ENCODE data around the gene RNASE7. TPM values are rescaled to one million over a fixed set of nuclear protein-coding genes. Genes with fewer than 3 reads are reported as not detected.

RNASE7 gene
- total RNA-seq, 4 donors from 2014 or later: not detected

- WGBS, 2 donors: 73 to 76% methylated on average over 5 of the region's 5 CpGs
These were observed 13.4 kb downstream of the RNASE7 start for GRCh38 chr14:21055432-21056117.

GRCh38 chr14:21056520-21057163 is 14.5 kb downstream of the RNASE7 start:
- Histone ChIP-seq H3K27ac (no peak overlapping the region), H3K4me1 (no peaks in the 10 kb centered on the region), H3K36me3 (no peaks in the 10 kb centered on the region), H3K9me3 (no peaks in the 10 kb centered on the region), H3K27me3 (no peaks in the 10 kb centered on the region), H3K4me3 (replicated peaks in 1 of 3) (no peak overlapping the region)
- TF ChIP-seq CTCF (IDR thresholded peaks at IDR 0.05) (no peak), POLR2A (IDR thresholded peaks at IDR 0.05) (no peak)
- intact Hi-C loops (cut with DNase I): no loop called here
- 75 to 76% methylated on average over 10 of the region's 10 CpGs for WGBS, 2 donors
- no peak for DNase-seq

More at GRCh38 chr14:21055432-21056117, 13.4 kb downstream of the RNASE7 start:
- Histone ChIP-seq H3K9me3 (no peaks in the 10 kb centered on the region), H3K27me3 (no peaks in the 10 kb centered on the region), H3K36me3 (no peaks in the 10 kb centered on the region), H3K4me1 (no peaks in the 10 kb centered on the region), H3K27ac (no peak overlapping the region), H3K4me3 (replicated peaks in 1 of 3) (no peak overlapping the region)
- TF ChIP-seq POLR2A (IDR thresholded peaks at IDR 0.05) (no peak), CTCF (IDR thresholded peaks at IDR 0.05) (no peak)
- DNase-seq: no peak
- intact Hi-C loops (cut with DNase I): no loop called here

GRCh38 chr14:21057803-21058675 is 15.9 kb downstream of the RNASE7 start, which contains the start of gene RNASE8:
TSS of gene RNASE8 (plus strand) at chr14:21057822. CDS start at chr14:21057893, 71 bp downstream.
- no peak for TF ChIP-seq POLR2A (IDR thresholded peaks at IDR 0.05)
- no peak for TF ChIP-seq CTCF (IDR thresholded peaks at IDR 0.05)
- Histone ChIP-seq H3K9me3 (no peaks in the 10 kb centered on the region), H3K36me3 (no peaks in the 10 kb centered on the region), H3K4me3 (replicated peaks in 1 of 3) (no peak within 1 kb of the TSS), H3K27ac (no peak within 1 kb of the TSS), H3K4me1 (peaks cover 0 to 2% of the 10 kb centered on the region in 2 donors), H3K27me3 (no peaks in the 10 kb centered on the region)
- WGBS, 2 donors: 73 to 81% methylated on average over 8 of the region's 8 CpGs
- no peak for DNase-seq
- intact Hi-C loops (cut with DNase I): no loop called here

GRCh38 chr14:21058903-21059302 is 16.7 kb downstream of the RNASE7 start:
- H3K27ac ChIP-seq: no peak overlapping the region
- H3K27me3 ChIP-seq: no peaks in the 10 kb centered on the region
- H3K36me3 ChIP-seq: no peaks in the 10 kb centered on the region
- H3K4me3 ChIP-seq (replicated peaks in 1 of 3): no peak overlapping the region
- H3K4me1 ChIP-seq: peaks cover 0 to 10% of the 10 kb centered on the region in 2 donors
- intact Hi-C loops (cut with DNase I): no loop called here
- WGBS, 2 donors: 89 to 95% methylated on average over 5 of the region's 5 CpGs
- H3K9me3 ChIP-seq: no peaks in the 10 kb centered on the region
- DNase-seq: no peak
- no peak for TF ChIP-seq CTCF (IDR thresholded peaks at IDR 0.05)
- TF ChIP-seq POLR2A (IDR thresholded peaks at IDR 0.05): no peak
